HCT116 (cell line): Measurements from ENCODE around the gene PIP5K1A. TPM values are rescaled to one million over a fixed set of nuclear protein-coding genes. Genes with fewer than 3 reads are reported as not detected.

ENCODE experiments used
- ATAC-seq: fragments of 200-7000 bp; cut with Tn5 transposase; 2 replicates; pipeline ENCODE4 v1.9.1; 2020; ENCODE audit warnings: mild to moderate bottlenecking, moderate library complexity
- BruUV-seq: library from RNA; stranded (reverse); fragments of 400-500 nt; replicated peaks from 2 replicates; lab custom pipeline; 2021; lab: Mats Ljungman, UMichigan
- CTCF ChIA-PET: fragments of 300-600 bp; sonication (Branson Sonifier 250); formaldehyde crosslinking; loops from one replicate; lab custom pipeline; 2021; ENCODE audit warnings: antibody characterized with exemption; lab: Charles Lee
- POLR2A ChIA-PET: fragments of 300-600, 350-600 bp; sonication (Branson Sonifier 250); formaldehyde crosslinking; loops from one replicate; lab custom pipeline; 2021; ENCODE audit warnings: antibody characterized with exemption; lab: Charles Lee
- RAD21 ChIA-PET, 2 experiments: fragments of 300-600 bp; sonication (Branson Sonifier 250); formaldehyde crosslinking; loops; one replicate each; lab custom pipeline; 2023; ENCODE audit warnings: low total read pairs in 2 of 2; ENCODE audit not compliant: uncharacterized antibody in 2 of 2, unreplicated experiment in 2 of 2, low non-redundant PET in 1 of 2; lab: Charles Lee
- DNase-seq: peaks from one replicate; pipeline ENCODE4 v3.0.0-alpha.2; 2010; ENCODE audit warnings: low read depth, low spot score
- H2AFZ ChIP-seq: fragments of 200-600 bp; shearing (Covaris generic), sonication (generic); 2 replicates; pipeline ENCODE4 v1.6.1; 2017; ENCODE audit warnings: low read depth, mixed run types, mixed read lengths, antibody characterized with exemption, low read length; ENCODE audit not compliant: poor library complexity, severe bottlenecking
- H3K27ac ChIP-seq: 2 replicates; pipeline ENCODE4 v1.5.1; 2012; ENCODE audit warnings: low read depth, low read length
- H3K27me3 ChIP-seq: fragments of 200-600 bp; sonication (generic); 2 replicates; pipeline ENCODE4 v1.6.1; 2016; ENCODE audit warnings: mixed run types, low read length, mixed read lengths; ENCODE audit not compliant: insufficient read depth
- H3K36me3 ChIP-seq, 2 experiments: fragments of 200-500 bp in 1 of 2; fragments of 200-600 bp in 1 of 2; sonication (Bioruptor generic) in 1 of 2; sonication (generic) in 1 of 2; 2 replicates each; pipeline versions ENCODE4 v1.5.1 to v1.6.1; 2014 to 2016; ENCODE audit warnings: low read length in 2 of 2, inconsistent platforms in 1 of 2, mixed read lengths in 1 of 2, mixed run types in 1 of 2; ENCODE audit not compliant: insufficient read depth in 2 of 2, control insufficient read depth in 1 of 2
- H3K4me1 ChIP-seq, 2 experiments: fragments of 200-600 bp in 1 of 2; sonication (generic) in 1 of 2; 2 replicates each; pipeline versions ENCODE4 v1.5.1 to v1.6.1; 2012 to 2017; ENCODE audit warnings: low read length in 2 of 2, inconsistent platforms in 1 of 2, mild to moderate bottlenecking in 1 of 2, mixed read lengths in 1 of 2, mixed run types in 1 of 2, moderate library complexity in 1 of 2; ENCODE audit not compliant: insufficient read depth in 2 of 2, control insufficient read depth in 1 of 2
- H3K4me2 ChIP-seq: fragments of 200-600 bp; sonication (generic); 2 replicates; pipeline ENCODE4 v1.6.1; 2017; ENCODE audit warnings: mixed run types, low read length, mixed read lengths
- H3K4me3 ChIP-seq, 2 experiments: fragments of 200-600 bp in 1 of 2; sonication (generic) in 1 of 2; replicated peaks in 1 of 2; 2 replicates each; pipeline ENCODE4 v1.5.1; 2011 to 2016; ENCODE audit warnings: low read length in 2 of 2, control low read depth in 1 of 2, low read depth in 1 of 2, mild to moderate bottlenecking in 1 of 2, mixed read lengths in 1 of 2, mixed run types in 1 of 2
- H3K79me2 ChIP-seq: fragments of 200-600 bp; sonication (generic); 2 replicates; pipeline ENCODE4 v1.6.1; 2017; ENCODE audit warnings: mild to moderate bottlenecking, mixed run types, low read length, moderate library complexity, mixed read lengths; ENCODE audit not compliant: insufficient read depth
- H3K9ac ChIP-seq: fragments of 200-600 bp; sonication (generic); 2 replicates; pipeline ENCODE4 v1.6.1; 2016; ENCODE audit warnings: low read length, mixed read lengths
- H3K9me2 ChIP-seq: fragments of 200-600 bp; sonication (generic), shearing (Covaris generic); 2 replicates; pipeline ENCODE4 v1.6.1; 2017; ENCODE audit warnings: mixed run types, mild to moderate bottlenecking, moderate library complexity; ENCODE audit not compliant: insufficient read depth
- H3K9me3 ChIP-seq, 2 experiments: fragments of 200-500 bp in 1 of 2; fragments of 200-600 bp in 1 of 2; sonication (Bioruptor generic) in 1 of 2; sonication (generic) in 1 of 2; 2 replicates each; pipeline ENCODE4 v1.6.1; 2014 to 2017; ENCODE audit warnings: low read length in 2 of 2, mixed read lengths in 2 of 2, inconsistent platforms in 1 of 2, low read depth in 1 of 2, mild to moderate bottlenecking in 1 of 2, mixed run types in 1 of 2, moderate library complexity in 1 of 2; ENCODE audit not compliant: control insufficient read depth in 1 of 2, insufficient read depth in 1 of 2
- H4K20me1 ChIP-seq: fragments of 200-600 bp; sonication (generic), shearing (Covaris generic); 2 replicates; pipeline ENCODE4 v1.6.1; 2017; ENCODE audit warnings: mixed run types, mild to moderate bottlenecking, moderate library complexity; ENCODE audit not compliant: insufficient read depth
- CBX3 ChIP-seq: IDR thresholded peaks from 2 replicates; pipeline ENCODE4 v1.6.1; 2012; ENCODE audit warnings: low read depth
- CTCF ChIP-seq, 3 experiments: fragments of 200-600 bp in 1 of 3; sonication (generic) in 1 of 3; IDR thresholded peaks in 2 of 3; conservative IDR thresholded peaks in 1 of 3; 2 replicates each; pipeline ENCODE4 v1.5.1; 2012 to 2017; ENCODE audit warnings: low read depth in 2 of 3, low read length in 2 of 3, antibody characterized with exemption in 1 of 3, borderline replicate concordance in 1 of 3, control low read depth in 1 of 3, mild to moderate bottlenecking in 1 of 3, mixed read lengths in 1 of 3, mixed run types in 1 of 3, moderate library complexity in 1 of 3; ENCODE audit not compliant: insufficient read depth in 1 of 3
- EZH2 ChIP-seq: fragments of 200-600 bp; sonication (generic); IDR thresholded peaks from 2 replicates; pipeline ENCODE4 v1.6.1; 2017; ENCODE audit warnings: antibody characterized with exemption, mixed run types
- POLR2A ChIP-seq: IDR thresholded peaks from 2 replicates; pipeline ENCODE4 v1.7.0; 2011; ENCODE audit warnings: borderline replicate concordance; ENCODE audit not compliant: insufficient read depth, insufficient read length; ENCODE audit errors: extremely low read depth
- SRF ChIP-seq: IDR thresholded peaks from 2 replicates; pipeline ENCODE4 v1.6.1; 2012; ENCODE audit warnings: low read depth
- intact Hi-C: fragments of 100-400 bp; cut with micrococcal nuclease; formaldehyde crosslinking; loops from 2 replicates; pipeline ENCODE4 v1.10.0; 2022
- total RNA-seq: library from RNA; stranded (reverse); gene quantifications from one replicate; pipeline ENCODE4 v1.2.1, GENCODE V29; 2021; ENCODE audit not compliant: unreplicated experiment

Gene PIP5K1A
- total RNA-seq, 1 experiment from 2014 or later: 75.4 TPM

GRCh38 chr1:151290709-151291303, 92.5 kb downstream of the PIP5K1A start:
- Histone ChIP-seq H3K4me3 (no peak overlapping the region), H3K4me1 (no peaks in the 10 kb centered on the region), H3K79me2 (no peaks in the 10 kb centered on the region), H3K4me2 (no peak overlapping the region), H3K27ac (no peak overlapping the region; the same call in 1 of the 2 replicates), H3K9me3 (no peaks in the 10 kb centered on the region), H3K9me2 (no peaks in the 10 kb centered on the region), H3K9ac (no peak overlapping the region), H4K20me1 (no peaks in the 10 kb centered on the region), H3K36me3 (peaks cover 12 to 16% of the 10 kb centered on the region in 2 experiments; a peak in 3 of 4 replicates), H2AFZ (no peak overlapping the region), H3K27me3 (no peaks in the 10 kb centered on the region)
- BruUV-seq: no TSS peak
- ATAC-seq: no peak
- intact Hi-C loops: no loop called here
- CTCF ChIA-PET: no interaction called here
- no peak for DNase-seq
- RAD21 ChIA-PET: no interaction called here
- TF ChIP-seq CBX3 (no peak), POLR2A (no peak), EZH2 (no peak)
- POLR2A ChIA-PET: no interaction called here

DNA sequence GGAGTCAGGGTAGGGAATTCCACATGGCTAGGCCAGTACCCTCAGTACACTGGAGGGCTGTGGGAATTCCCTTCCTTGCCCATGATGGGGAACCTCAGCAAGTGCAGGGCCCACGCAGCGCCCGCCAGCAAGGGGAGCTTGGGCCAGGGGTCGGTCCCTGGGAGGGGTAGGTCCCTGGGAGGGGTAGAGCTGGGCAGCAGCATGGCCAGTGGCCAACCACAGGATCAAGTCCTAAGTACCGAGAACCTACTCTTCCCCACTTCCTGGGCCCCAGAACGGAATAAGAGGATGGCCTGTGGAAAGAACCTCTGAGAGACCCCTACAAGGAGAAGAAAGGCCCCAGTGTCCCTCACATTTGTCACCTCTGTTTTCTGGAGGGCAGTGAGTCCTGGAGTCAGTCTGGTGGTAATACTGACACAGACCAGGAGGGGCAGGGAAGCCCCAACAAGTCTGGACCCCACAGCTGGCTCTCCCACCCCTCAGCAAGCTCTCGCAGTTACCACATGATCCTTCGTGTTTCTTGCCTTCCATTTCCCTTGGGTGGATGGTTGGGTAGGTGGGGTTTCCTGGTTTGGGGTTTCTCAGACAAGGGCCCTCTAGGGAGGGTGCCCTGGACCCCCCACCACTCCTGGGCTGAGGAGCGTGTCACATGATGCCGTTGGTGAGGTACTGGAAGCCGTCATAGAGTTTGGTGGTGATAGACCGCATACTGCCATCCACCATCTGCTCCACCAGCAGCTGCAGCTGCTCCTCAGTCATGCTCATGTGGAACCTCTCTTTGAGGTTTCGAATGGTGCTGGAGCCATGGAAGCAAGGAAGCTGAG, 94.1 kb downstream of the PIP5K1A start:
- Histone ChIP-seq H3K4me2 (no peak overlapping the region), H4K20me1 (no peaks in the 10 kb centered on the region), H3K4me3 (no peak overlapping the region), H3K27ac (no peak overlapping the region), H2AFZ (no peak overlapping the region), H3K9me2 (no peaks in the 10 kb centered on the region), H3K27me3 (no peaks in the 10 kb centered on the region), H3K4me1 (no peaks in the 10 kb centered on the region), H3K36me3 (peaks cover 4 to 15% of the 10 kb centered on the region in 2 experiments; a peak in 2 of 4 replicates), H3K9me3 (no peaks in the 10 kb centered on the region), H3K9ac (no peak overlapping the region), H3K79me2 (no peaks in the 10 kb centered on the region)
- ChIA-PET POLR2A (interaction anchor here (0.9 to 1.7 kb wide), 2 partner anchors 10 to 18 kb away, joined by 3 to 7 read pairs; partner anchors contain the start of gene ZNF687), CTCF (interaction anchor here (1.3 kb wide), 1 partner anchor 9 kb away, joined by 7 read pairs; no protein-coding TSS in a partner anchor), RAD21 (interaction anchor here in 1 of 2 experiments (0.6 kb wide), 1 partner anchor 35 kb away, joined by 3 read pairs; the partner anchor contains the start of gene PI4KB)
- DNase-seq (no peak), ATAC-seq (peak; percentile 45)
- intact Hi-C loops: no loop called here
- BruUV-seq: TSS peak; percentile 16
- TF ChIP-seq SRF: no peak
- TF ChIP-seq CTCF (IDR thresholded peaks at IDR 0.05 in 2 of 3, conservative IDR thresholded peaks at IDR 0.05 in 1 of 3; ENCODE audit: borderline replicate concordance in 1 of 3, insufficient read depth in 1 of 3, low read depth in 2 of 3, low read length in 2 of 3): 0 out of 6 replicates have a peak, but pooled peaks of 2 of the 3 experiments have one; percentile 3 to 13
